DOHH2 (cell line): Measurements from ENCODE around the gene GFI1B.

Source experiments
- H3F3A ChIP-seq: fragments of 200-600 bp; sonication (generic), shearing (Covaris generic); 2 replicates; pipeline ENCODE4 v1.6.0; 2016; ENCODE audit warnings: antibody characterized with exemption, mild to moderate bottlenecking; ENCODE audit not compliant: control insufficient read depth, insufficient read depth
- H3K27ac ChIP-seq: fragments of 200-600 bp; sonication (generic); 2 replicates; pipeline ENCODE4 v1.5.1; 2014; ENCODE audit warnings: low read depth, mild to moderate bottlenecking, low read length, moderate library complexity
- H3K27me3 ChIP-seq: fragments of 200-600 bp; sonication (generic); 2 replicates; pipeline ENCODE4 v1.6.1; 2014; ENCODE audit warnings: mild to moderate bottlenecking, low read length, mixed read lengths; ENCODE audit not compliant: control insufficient read depth
- H3K36me3 ChIP-seq: fragments of 200-600 bp; sonication (generic); 2 replicates; pipeline ENCODE4 v1.6.1; 2014; ENCODE audit warnings: mild to moderate bottlenecking, low read length, moderate library complexity, mixed read lengths; ENCODE audit not compliant: control insufficient read depth
- H3K4me1 ChIP-seq: fragments of 200-600 bp; sonication (generic); 2 replicates; pipeline ENCODE4 v1.6.1; 2014; ENCODE audit warnings: mild to moderate bottlenecking, low read length, mixed read lengths; ENCODE audit not compliant: control insufficient read depth
- H3K4me2 ChIP-seq: fragments of 200-600 bp; sonication (generic); 2 replicates; pipeline ENCODE4 v1.6.0; 2014; ENCODE audit warnings: mild to moderate bottlenecking, low read length, moderate library complexity
- H3K4me3 ChIP-seq: fragments of 200-600 bp; sonication (generic); 2 replicates; pipeline ENCODE4 v1.5.1; 2014; ENCODE audit warnings: mild to moderate bottlenecking, low read length, mixed read lengths
- H3K79me2 ChIP-seq: fragments of 200-600 bp; sonication (generic); 2 replicates; pipeline ENCODE4 v1.6.1; 2014; ENCODE audit warnings: mild to moderate bottlenecking, low read length, mixed read lengths; ENCODE audit not compliant: control insufficient read depth
- H3K9me2 ChIP-seq: fragments of 200-600 bp; sonication (generic); replicated peaks from 2 replicates; pipeline ENCODE4 v1.6.1; 2014; ENCODE audit warnings: mild to moderate bottlenecking, low read length, mixed read lengths; ENCODE audit not compliant: control insufficient read depth
- H3K9me3 ChIP-seq: fragments of 200-600 bp; sonication (generic); 2 replicates; pipeline ENCODE4 v1.6.1; 2014; ENCODE audit warnings: antibody characterized with exemption, low read length, mixed read lengths; ENCODE audit not compliant: control insufficient read depth, insufficient read depth
- H4K20me1 ChIP-seq: fragments of 200-600 bp; sonication (generic); 2 replicates; pipeline ENCODE4 v1.6.0; 2014; ENCODE audit warnings: low read depth, mild to moderate bottlenecking, antibody characterized with exemption, low read length, moderate library complexity; ENCODE audit not compliant: control insufficient read depth, insufficient read depth
- EZH2phosphoT487 ChIP-seq: fragments of 200-600 bp; sonication (generic); IDR thresholded peaks from 2 replicates; pipeline ENCODE4 v1.6.1; 2017; ENCODE audit warnings: borderline replicate concordance, mild to moderate bottlenecking, antibody characterized with exemption, low read length, moderate library complexity, mixed read lengths
- TF ChIP-seq, protein P1 (sequence below): fragments of 200-600 bp; sonication (generic); IDR thresholded peaks from one replicate; pipeline ENCODE4 v1.5.1; 2014; ENCODE audit warnings: antibody characterized with exemption, mild to moderate bottlenecking, low read depth, low read length; ENCODE audit not compliant: poor library complexity, severe bottlenecking

GFI1B gene

DNA sequence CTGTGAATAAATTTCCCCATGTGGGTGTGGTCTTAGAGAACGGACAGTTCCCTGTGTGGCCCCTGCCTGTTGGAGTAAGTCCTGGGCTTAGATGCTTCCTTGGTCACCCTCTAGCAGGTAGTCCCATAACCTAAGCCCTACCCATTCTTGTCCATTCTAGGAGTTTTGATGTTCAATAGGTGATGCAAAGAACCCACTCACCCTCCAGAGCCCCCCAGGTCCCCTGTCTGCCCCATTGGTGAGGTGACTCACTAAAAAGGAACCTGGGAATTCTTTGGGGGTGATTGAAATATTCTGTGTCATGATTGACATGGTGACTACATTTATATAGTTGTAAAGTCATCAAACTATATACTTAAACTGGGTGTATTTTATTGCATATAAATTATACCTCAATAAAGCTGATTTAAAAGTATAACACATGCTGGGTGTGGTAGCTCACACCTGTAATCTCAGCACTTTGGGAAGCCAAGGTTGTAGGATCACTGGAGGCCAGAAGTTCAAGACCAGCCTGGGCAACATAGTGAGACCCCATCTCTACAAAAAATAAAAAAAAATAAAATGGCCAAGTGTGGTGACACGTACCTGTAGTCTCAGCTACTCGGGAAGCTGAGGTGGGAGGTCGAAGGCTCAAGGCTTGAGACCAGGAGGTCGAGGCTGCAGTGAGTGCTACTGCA is 31.6 kb downstream of the GFI1B start:
- TF ChIP-seq EZH2phosphoT487 = no peak
- H3F3A ChIP-seq = no peaks in the 10 kb centered on the region
- no peaks in the 10 kb centered on the region for H4K20me1 ChIP-seq
- H3K4me2 ChIP-seq = no peak overlapping the region
- no peak overlapping the region for H3K4me3 ChIP-seq
- H3K9me3 ChIP-seq = no peaks in the 10 kb centered on the region
- peaks cover 12% of the 10 kb centered on the region for H3K27me3 ChIP-seq
- H3K79me2 ChIP-seq = no peaks in the 10 kb centered on the region
- H3K4me1 ChIP-seq = no peaks in the 10 kb centered on the region
- H3K36me3 ChIP-seq = no peaks in the 10 kb centered on the region
- H3K27ac ChIP-seq = no peak overlapping the region
- H3K9me2 ChIP-seq = no peaks in the 10 kb centered on the region

DNA sequence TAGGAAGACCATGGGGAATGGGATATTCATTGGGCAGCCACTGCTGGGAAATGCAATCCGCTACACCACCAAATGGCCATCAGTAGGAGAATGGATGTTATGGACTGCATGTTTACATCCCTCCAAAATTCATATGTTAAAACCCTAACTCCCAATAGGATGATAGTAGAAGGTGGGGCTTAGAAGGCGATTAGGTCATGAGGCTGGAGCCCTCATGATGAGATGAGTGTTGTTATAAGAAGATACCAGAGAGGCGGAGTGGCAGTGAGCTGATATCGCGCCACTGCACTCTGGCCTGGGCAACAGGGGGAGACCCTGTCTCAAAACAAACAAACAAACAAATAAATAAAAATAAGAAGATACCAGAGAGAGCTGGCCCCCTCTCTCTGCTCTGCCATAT is 36.2 kb downstream of the GFI1B start:
- H3K4me2 ChIP-seq = no peak overlapping the region
- H3K36me3 ChIP-seq = no peaks in the 10 kb centered on the region
- no peak for TF ChIP-seq EZH2phosphoT487
- TF ChIP-seq, protein P1, sequence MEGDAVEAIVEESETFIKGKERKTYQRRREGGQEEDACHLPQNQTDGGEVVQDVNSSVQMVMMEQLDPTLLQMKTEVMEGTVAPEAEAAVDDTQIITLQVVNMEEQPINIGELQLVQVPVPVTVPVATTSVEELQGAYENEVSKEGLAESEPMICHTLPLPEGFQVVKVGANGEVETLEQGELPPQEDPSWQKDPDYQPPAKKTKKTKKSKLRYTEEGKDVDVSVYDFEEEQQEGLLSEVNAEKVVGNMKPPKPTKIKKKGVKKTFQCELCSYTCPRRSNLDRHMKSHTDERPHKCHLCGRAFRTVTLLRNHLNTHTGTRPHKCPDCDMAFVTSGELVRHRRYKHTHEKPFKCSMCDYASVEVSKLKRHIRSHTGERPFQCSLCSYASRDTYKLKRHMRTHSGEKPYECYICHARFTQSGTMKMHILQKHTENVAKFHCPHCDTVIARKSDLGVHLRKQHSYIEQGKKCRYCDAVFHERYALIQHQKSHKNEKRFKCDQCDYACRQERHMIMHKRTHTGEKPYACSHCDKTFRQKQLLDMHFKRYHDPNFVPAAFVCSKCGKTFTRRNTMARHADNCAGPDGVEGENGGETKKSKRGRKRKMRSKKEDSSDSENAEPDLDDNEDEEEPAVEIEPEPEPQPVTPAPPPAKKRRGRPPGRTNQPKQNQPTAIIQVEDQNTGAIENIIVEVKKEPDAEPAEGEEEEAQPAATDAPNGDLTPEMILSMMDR = no peak
- H3K9me3 ChIP-seq = no peaks in the 10 kb centered on the region
- H3K27me3 ChIP-seq = peaks cover 12% of the 10 kb centered on the region; the same call in 1 of the 2 replicates
- H3K4me3 ChIP-seq = no peak overlapping the region
- H3K27ac ChIP-seq = no peak overlapping the region
- H3K4me1 ChIP-seq = no peaks in the 10 kb centered on the region
- H3K79me2 ChIP-seq = no peaks in the 10 kb centered on the region
- no peaks in the 10 kb centered on the region for H3F3A ChIP-seq
- no peaks in the 10 kb centered on the region for H4K20me1 ChIP-seq
- no peaks in the 10 kb centered on the region for H3K9me2 ChIP-seq

DNA sequence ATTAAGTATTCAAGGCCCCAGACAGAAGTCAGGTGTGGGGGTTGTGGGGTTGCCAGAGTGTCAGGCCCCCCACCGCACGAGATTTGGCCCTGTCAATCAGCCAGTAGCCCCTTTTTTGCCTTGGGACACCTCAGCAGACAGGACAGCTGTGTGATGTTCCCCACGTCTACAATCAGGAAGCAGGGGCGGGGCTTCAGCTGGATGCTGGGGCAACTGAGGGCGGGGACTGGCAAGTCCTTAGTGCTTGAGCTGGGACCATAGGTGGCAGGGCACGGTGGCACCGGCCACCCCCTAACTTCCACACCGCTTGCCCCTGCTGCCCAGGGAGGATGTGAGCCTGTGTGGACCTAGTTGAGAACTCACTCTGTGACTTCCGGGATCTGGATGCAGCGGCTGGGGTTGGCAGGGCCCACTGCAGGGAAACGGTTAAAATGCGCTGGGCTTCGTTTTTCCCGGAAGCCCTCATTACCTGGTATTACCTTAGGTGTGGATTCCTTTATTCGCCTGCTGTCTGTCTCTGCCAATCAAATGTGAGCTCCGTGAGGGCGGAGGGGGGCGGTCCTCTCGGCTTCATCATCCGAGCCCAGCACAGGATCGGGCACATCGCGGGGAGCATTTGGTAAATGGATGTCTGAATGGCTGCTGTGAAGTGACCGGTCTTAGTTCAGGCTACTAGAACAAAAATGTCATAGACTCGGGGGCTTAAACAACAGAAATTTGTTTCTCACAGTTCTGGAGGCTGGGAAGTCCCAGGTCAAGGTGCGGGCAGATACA is 44.8 kb downstream of the GFI1B start:
- H3K4me1 ChIP-seq = peaks cover 30% of the 10 kb centered on the region
- no peaks in the 10 kb centered on the region for H3K9me3 ChIP-seq
- H3K27ac ChIP-seq = no peak overlapping the region
- H3K9me2 ChIP-seq = no peaks in the 10 kb centered on the region
- H3K27me3 ChIP-seq = peaks cover under 1% of the 10 kb centered on the region; the same call in 1 of the 2 replicates
- H3K79me2 ChIP-seq = no peaks in the 10 kb centered on the region
- H3K4me3 ChIP-seq = peak overlapping the region; percentile 69
- H3F3A ChIP-seq = peaks cover 6% of the 10 kb centered on the region; the same call in 1 of the 2 replicates
- no peaks in the 10 kb centered on the region for H4K20me1 ChIP-seq
- TF ChIP-seq EZH2phosphoT487 = no peak
- TF ChIP-seq, protein P1 = no peak
- peak overlapping the region; percentile 89 for H3K4me2 ChIP-seq
- no peaks in the 10 kb centered on the region for H3K36me3 ChIP-seq

DNA sequence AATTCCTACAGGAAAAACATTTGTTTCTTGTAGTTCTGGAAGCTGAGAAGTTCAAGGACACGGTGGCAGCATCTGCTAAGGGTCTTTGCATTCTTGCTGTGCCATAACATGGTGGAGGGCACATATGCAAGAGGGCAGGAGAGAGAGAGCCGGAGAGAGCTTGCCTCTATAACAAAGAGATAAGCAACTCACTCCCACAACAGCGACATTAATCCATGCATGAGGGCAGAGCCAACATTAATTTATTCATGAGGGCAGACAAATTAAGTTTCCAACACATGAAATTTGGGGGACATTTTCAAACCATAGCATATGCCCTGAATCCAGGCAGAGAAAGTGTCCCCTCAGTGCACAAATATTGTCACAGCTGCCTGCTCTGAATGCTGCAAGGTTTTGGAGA is 47.9 kb downstream of the GFI1B start:
- no peak overlapping the region for H3K4me3 ChIP-seq
- peaks cover 24% of the 10 kb centered on the region for H3K79me2 ChIP-seq
- H3K4me1 ChIP-seq = peaks cover 40% of the 10 kb centered on the region
- no peak for TF ChIP-seq EZH2phosphoT487
- TF ChIP-seq, protein P1 = no peak
- no peak overlapping the region for H3K27ac ChIP-seq
- no peaks in the 10 kb centered on the region for H3K9me2 ChIP-seq
- peaks cover 6% of the 10 kb centered on the region; the same call in 1 of the 2 replicates for H3K36me3 ChIP-seq
- H3K9me3 ChIP-seq = no peaks in the 10 kb centered on the region
- no peaks in the 10 kb centered on the region for H3K27me3 ChIP-seq
- H4K20me1 ChIP-seq = no peaks in the 10 kb centered on the region
- peaks cover 6% of the 10 kb centered on the region; the same call in 1 of the 2 replicates for H3F3A ChIP-seq
- H3K4me2 ChIP-seq = no peak overlapping the region
